HG03460 (cell line): ENCODE measurements around the gene PPP3CA.
"Not testable (repeated sequence)": the region's sequence is repeated elsewhere in the genome, so short reads cannot be mapped to it uniquely, and the experiment has no call there.

Source experiments
- ATAC-seq: cut with Tn5 transposase; IDR thresholded peaks from one replicate; pipeline ENCODE4 v1.9.1; 2021; ENCODE audit not compliant: unreplicated experiment

PPP3CA gene

DNA sequence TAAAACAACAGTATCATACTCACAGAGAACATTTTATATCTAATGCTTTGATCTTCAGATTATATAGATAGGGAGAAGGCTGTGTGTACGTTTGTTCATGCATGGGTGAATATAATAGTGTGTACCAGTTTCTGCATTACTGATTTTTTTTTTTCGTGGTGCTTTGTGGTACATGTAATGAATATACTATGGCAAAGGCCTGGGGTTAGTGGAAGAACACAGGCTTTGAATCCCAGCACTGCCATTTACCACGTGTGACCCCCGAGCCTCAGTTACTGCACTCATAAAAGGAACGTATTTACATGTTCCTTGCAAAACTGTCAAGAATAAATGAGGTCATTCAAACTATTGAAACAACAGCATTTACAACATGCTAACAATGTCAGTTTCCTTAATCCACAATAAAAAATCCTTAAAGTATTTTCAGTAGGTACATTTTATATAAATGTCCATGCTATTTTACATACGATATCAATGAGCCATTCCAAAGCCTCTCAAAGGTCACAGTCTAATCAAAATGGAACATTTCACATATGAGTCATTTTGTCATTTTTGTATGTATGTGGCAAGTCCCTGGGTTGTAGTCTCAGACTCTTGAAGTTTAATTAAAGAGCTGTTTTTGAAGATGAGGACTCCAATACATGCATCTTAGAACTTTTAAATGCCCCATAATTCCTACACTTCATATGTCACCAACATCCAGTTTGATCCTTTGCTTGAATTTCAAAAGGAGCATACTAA is 242.8 kb downstream of the PPP3CA start:
- ATAC-seq: no peak

DNA sequence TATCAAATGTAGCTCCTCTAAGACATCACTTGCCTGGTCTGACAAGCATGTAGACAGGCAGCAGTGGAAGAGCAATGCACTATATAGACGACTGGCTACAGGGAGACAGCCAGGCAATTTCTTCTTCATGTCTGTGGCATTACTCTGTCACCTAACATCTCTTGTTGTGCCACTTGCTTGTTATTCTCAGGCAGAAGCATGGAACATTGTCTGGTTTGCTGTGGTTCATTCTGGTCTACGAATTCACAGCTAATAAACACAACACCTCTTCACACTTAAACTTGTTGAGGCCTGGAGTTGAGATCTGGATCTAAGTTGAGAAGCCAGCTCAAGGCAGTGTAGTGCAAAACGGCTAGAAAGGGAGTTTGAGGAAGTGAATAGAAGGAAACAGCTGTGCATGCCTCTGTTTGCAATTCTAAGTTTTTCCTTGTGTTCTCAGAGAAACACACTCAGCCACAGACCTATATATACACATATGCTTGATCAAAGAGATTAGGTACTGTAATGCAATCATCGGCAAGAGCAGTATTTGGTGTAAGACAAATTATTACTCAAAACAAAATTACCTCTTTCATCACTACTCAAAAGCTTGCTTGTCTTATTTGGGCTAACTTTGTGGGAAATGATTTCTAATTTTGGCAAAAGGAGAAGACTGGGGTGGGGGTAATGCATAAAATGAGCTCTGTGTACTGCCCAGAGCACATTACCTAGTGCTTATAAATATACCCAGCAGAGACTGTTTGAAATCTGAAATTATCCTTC is 243.8 kb downstream of the PPP3CA start:
- peak; percentile 91 for ATAC-seq

DNA sequence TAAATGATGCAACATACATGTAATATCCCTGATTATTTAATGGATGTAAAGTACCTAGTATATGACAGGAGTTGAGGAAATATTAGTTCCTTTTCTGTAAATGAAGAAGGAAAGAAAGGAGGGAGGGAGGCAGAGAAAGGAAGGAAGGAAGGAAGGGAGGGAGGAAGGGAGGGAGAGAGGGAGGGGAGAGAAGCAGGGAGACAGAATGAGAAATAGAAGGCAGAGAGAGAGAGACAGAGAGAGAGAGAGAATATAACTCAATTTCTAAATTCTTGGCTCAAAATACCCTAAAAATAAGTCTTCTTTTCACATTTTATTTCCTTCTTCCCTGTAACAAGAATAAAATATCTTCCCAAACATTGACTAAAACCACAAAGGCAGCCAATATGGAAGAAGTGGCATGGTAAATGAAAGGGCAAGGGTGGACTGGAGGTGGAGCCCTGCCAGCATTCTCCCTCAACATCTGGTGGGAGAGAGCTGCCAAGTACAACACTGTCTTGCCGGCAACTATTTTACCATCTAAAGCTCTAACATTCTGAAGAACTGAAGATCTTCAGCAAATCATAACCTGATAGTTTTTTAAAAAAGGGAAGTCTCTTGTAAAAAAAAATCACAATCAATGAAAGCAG is 245.1 kb downstream of the PPP3CA start:
- no peak for ATAC-seq

- no peak for ATAC-seq
Measured at GRCh38 chr4:101101072-101101471, 246.3 kb downstream of the PPP3CA start.

GRCh38 chr4:101098666-101099400 is 248.5 kb downstream of the PPP3CA start:
- no peak for ATAC-seq

DNA sequence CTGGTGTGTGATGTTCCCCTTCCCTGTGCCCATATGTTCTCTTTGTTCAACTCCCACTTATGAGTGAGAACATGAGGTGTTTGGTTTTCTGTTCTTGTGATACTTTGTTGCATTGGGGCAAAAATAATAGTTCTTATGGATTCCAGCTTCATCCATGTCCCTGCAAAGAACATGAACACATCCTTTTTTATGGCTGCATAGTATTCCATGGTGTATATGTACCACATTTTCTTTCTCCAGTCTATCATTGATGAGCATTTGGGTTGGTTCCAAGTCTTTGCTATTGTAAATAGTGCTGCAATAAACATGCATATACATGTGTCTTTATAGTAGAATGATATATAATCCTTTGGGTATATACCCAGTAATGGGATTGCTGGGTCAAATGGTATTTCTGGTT is 254.7 kb downstream of the PPP3CA start:
- not testable (repeated sequence) for ATAC-seq

DNA sequence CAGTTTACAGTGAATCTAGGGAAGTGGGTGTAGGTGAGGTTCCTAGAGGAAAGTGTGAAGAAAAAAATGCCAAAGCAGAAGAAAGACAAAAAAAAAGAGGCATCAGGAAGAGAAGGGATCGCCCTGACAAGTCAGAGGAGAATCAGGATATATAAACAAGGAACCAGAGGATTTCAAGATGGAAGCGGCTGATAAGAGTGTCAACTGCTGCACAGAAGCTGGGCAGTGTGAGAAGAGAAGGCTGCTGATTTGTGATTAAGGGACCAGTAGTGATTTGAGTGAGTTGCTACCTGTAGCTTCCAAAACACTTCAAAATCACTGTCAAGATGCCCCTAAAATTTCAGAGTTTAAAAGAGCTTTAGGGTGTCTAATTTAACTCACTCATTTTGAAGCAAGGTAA is 258.2 kb downstream of the PPP3CA start:
- ATAC-seq: no peak

GRCh38 chr4:101086801-101087586 is 260.3 kb downstream of the PPP3CA start:
- ATAC-seq: no peak

- no peak for ATAC-seq
Measured at GRCh38 chr4:101083131-101083530, 264.2 kb downstream of the PPP3CA start.

DNA sequence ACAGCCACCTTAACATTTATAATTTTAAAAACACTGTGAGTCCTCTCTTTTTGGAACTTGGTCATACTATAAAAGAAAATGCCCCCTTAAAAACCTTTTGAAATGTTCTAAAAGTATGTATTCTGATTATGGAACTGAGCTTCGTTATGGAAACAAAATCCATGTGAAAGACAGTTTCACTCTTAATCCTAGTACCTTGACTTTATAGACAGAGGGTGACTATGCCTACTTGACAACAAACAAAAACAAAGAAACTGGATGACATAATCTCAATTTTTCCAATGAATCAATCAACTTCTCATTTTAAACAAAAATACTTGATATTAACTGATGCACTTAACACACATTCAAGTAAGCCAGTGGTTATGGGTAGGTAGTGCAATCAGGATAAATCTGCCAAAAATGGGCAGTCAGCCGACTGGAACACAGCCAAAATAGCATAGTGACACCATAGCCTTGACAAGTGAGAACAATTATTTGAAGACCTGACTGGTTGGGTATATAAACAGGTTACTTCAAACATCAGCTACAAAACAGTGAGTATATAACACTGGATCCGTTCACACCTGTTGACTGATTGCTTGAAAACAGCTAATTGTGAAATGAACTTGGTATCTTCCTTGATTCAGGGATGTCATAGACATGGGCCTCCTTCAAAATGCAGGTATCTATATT is 265.5 kb downstream of the PPP3CA start:
- ATAC-seq: no peak

- no peak for ATAC-seq
Measured at GRCh38 chr4:101081166-101081565, 266.2 kb downstream of the PPP3CA start.

GRCh38 chr4:101078950-101079349 is 268.4 kb downstream of the PPP3CA start:
- ATAC-seq: no peak

- no peak for ATAC-seq
Measured at GRCh38 chr4:101076032-101076431, 271.3 kb downstream of the PPP3CA start.

GRCh38 chr4:101075536-101075935 is 271.8 kb downstream of the PPP3CA start:
- ATAC-seq: no peak

DNA sequence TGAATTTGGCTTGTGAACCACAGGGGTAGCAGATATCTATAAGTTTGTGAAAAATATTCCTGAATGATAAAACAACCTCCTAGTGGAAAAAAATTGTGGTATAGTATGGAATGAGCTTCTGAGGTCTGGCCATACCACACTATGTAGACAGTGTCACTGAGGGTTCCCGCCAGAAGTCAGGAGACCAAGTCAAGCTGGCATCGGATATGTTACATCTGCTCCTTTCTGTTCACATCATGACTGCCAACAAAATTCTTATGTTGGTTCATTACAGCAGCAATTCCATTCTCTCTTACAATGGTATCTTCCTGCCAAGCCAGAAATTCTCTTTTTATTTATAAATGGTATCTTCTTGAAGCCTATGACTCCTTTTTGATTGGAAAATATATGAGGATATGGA is 273.0 kb downstream of the PPP3CA start:
- no peak for ATAC-seq

GRCh38 chr4:101071241-101071640 is 276.1 kb downstream of the PPP3CA start:
- no peak for ATAC-seq

DNA sequence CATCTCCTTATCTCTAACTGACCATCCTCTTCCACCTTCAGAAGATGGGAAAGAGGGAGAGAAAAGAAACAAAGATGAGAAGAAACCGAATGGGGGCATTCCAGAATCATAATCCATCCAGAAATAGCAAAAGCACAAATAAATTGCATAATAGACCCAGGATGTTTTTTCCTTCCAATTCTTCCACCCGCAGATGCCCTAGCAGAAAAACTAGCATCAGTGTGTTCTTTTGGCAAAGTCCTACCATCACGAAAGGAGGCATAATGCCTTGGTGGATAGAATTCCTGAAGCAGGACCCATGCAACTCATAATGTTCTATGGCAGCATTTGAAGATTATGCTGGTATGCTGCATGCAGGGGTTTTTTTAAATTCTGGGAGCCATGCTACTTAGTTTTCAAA is 279.2 kb downstream of the PPP3CA start:
- no peak for ATAC-seq

GRCh38 chr4:101067383-101067782 is 279.9 kb downstream of the PPP3CA start:
- ATAC-seq: no peak

DNA sequence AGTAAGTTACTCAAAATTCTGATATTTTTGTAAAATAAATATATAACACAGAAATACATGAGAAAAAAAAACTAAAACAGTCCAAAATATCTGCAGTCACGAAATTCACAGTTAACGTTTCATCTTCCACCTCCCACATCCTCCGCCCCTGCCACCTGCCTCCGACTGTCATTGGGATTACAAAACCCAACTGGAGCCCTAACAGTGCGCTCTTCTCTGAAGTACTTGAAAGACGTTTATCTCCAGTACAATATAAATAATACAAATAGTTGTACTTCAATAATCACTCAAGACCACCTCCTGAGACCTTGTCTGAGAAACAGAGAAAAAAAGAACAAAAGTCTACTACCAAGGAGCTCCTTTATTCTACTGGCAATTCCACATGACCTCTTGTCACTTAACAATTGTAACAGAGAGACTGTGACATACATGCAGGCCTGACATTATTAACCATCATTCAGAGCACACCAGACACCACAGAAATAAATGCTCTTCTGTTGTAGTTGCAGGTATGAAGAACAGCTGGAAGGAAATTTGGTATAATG is 280.6 kb downstream of the PPP3CA start:
- no peak for ATAC-seq
